CD14-positive monocyte (primary cell): ENCODE data around the gene ORC3. TPM values are rescaled to one million over a fixed set of nuclear protein-coding genes. Genes with fewer than 3 reads are reported as not detected.

Source experiments
- DNase-seq, 3 donors: peaks; one replicate each; pipeline ENCODE4 v3.0.0-alpha.2; 2011 to 2022
- H2AFZ ChIP-seq: 2 replicates; pipeline ENCODE4 v1.6.0; 2012; ENCODE audit warnings: mild to moderate bottlenecking, low read depth, low read length, inconsistent platforms; ENCODE audit not compliant: insufficient read depth, poor library complexity, severe bottlenecking
- H3K27ac ChIP-seq, 2 donors: 1 replicate in 1 of 2; 2 replicates in 1 of 2; pipeline ENCODE4 v1.5.1; 2012 to 2013; ENCODE audit warnings: low read length in 2 of 2, control low read depth in 1 of 2, inconsistent platforms in 1 of 2, low read depth in 1 of 2, mild to moderate bottlenecking in 1 of 2
- H3K27me3 ChIP-seq, 2 donors: one replicate each; pipeline versions ENCODE4 v1.6.0 to v1.6.1; 2011 to 2013; ENCODE audit warnings: low read length in 2 of 2; ENCODE audit not compliant: control insufficient read depth in 2 of 2, insufficient read depth in 2 of 2
- H3K36me3 ChIP-seq, 2 donors: replicated peaks in 1 of 2; 1 replicate in 1 of 2; 2 replicates in 1 of 2; pipeline versions ENCODE4 v1.5.1 to v1.6.1; 2012 to 2013; ENCODE audit warnings: low read length in 2 of 2, control low read depth in 1 of 2, inconsistent platforms in 1 of 2, mild to moderate bottlenecking in 1 of 2; ENCODE audit not compliant: insufficient read depth in 2 of 2, control insufficient read depth in 1 of 2
- H3K4me1 ChIP-seq, 2 donors: 1 replicate in 1 of 2; 2 replicates in 1 of 2; pipeline versions ENCODE4 v1.5.1 to v1.6.1; 2012 to 2013; ENCODE audit warnings: low read length in 2 of 2, control low read depth in 1 of 2, inconsistent platforms in 1 of 2, mild to moderate bottlenecking in 1 of 2, moderate library complexity in 1 of 2; ENCODE audit not compliant: insufficient read depth in 2 of 2, control insufficient read depth in 1 of 2
- H3K4me2 ChIP-seq: replicated peaks from 2 replicates; pipeline ENCODE3; 2012; ENCODE audit warnings: low read length, moderate library complexity, mild to moderate bottlenecking; ENCODE audit not compliant: poor library complexity, severe bottlenecking; ENCODE audit errors: extremely low read depth
- H3K4me3 ChIP-seq, 3 experiments: fragments of 200-600 bp in 1 of 3; sonication (generic) in 1 of 3; replicated peaks in 1 of 3; 1 replicate in 2 of 3; 2 replicates in 1 of 3; pipeline ENCODE4 v1.5.1; 2011 to 2013; ENCODE audit warnings: low read length in 3 of 3, mild to moderate bottlenecking in 3 of 3, control low read depth in 2 of 3, low read depth in 2 of 3, inconsistent platforms in 1 of 3, moderate library complexity in 1 of 3
- H3K79me2 ChIP-seq: 2 replicates; pipeline ENCODE4 v1.6.0; 2012; ENCODE audit warnings: mild to moderate bottlenecking, control low read depth, inconsistent platforms, low read length, moderate library complexity; ENCODE audit not compliant: insufficient read depth
- H3K9ac ChIP-seq: 2 replicates; pipeline ENCODE4 v1.6.0; 2017; ENCODE audit warnings: low read length, mild to moderate bottlenecking; ENCODE audit not compliant: insufficient read depth, poor library complexity, severe bottlenecking
- H3K9me3 ChIP-seq, 2 donors: replicated peaks in 1 of 2; 1 replicate in 1 of 2; 2 replicates in 1 of 2; pipeline versions ENCODE4 v1.5.1 to v1.6.1; 2012 to 2013; ENCODE audit warnings: low read length in 2 of 2, control low read depth in 1 of 2; ENCODE audit not compliant: control insufficient read depth in 1 of 2, insufficient read depth in 1 of 2
- H4K20me1 ChIP-seq: 2 replicates; pipeline ENCODE4 v1.6.0; 2012; ENCODE audit warnings: mild to moderate bottlenecking, low read length, control low read depth, moderate library complexity; ENCODE audit not compliant: insufficient read depth
- H3K27ac Mint-ChIP-seq, 7 donors: one replicate each; pipeline ENCODE4 v1.8.0; 2020; ENCODE audit warnings: mild to moderate bottlenecking in 7 of 7, mixed read lengths in 7 of 7, moderate library complexity in 6 of 7, inconsistent platforms in 2 of 7
- H3K27me3 Mint-ChIP-seq, 3 donors: one replicate each; pipeline ENCODE4 v1.8.0; 2021 to 2022; ENCODE audit warnings: low read depth in 3 of 3, mild to moderate bottlenecking in 3 of 3, mixed read lengths in 3 of 3, moderate library complexity in 3 of 3, inconsistent platforms in 1 of 3
- H3K36me3 Mint-ChIP-seq, 2 donors: one replicate each; pipeline ENCODE4 v1.8.0; 2020; ENCODE audit warnings: mixed read lengths in 2 of 2, inconsistent platforms in 1 of 2, mild to moderate bottlenecking in 1 of 2
- H3K4me1 Mint-ChIP-seq: one replicate; pipeline ENCODE4 v1.8.0; 2020; ENCODE audit warnings: mild to moderate bottlenecking, mixed read lengths
- H3K4me3 Mint-ChIP-seq, 2 donors: one replicate each; pipeline ENCODE4 v1.8.0; 2020; ENCODE audit warnings: mild to moderate bottlenecking in 2 of 2, mixed read lengths in 2 of 2, moderate library complexity in 1 of 2
- H3K9me3 Mint-ChIP-seq, 7 donors: one replicate each; pipeline ENCODE4 v1.8.0; 2020 to 2022; ENCODE audit warnings: mixed read lengths in 7 of 7, mild to moderate bottlenecking in 6 of 7, moderate library complexity in 6 of 7, inconsistent platforms in 2 of 7
- CTCF ChIP-seq: fragments of 200-600 bp; IDR thresholded peaks from one replicate; pipeline ENCODE4 v1.8.0; 2022; ENCODE audit warnings: antibody characterized with exemption, mild to moderate bottlenecking
- WGBS: methylation state at CpG from one replicate; pipeline ENCODE4 v1.1.5; 2013; ENCODE audit warnings: missing lambda C conversion rate; ENCODE audit not compliant: insufficient coverage; 5-methylcytosine and 5-hydroxymethylcytosine counted together
- intact Hi-C, 2 donors: fragments of 100-400 bp; cut with micrococcal nuclease; formaldehyde crosslinking; loops; one replicate each; pipeline versions ENCODE4 v1.15.0 to v1.15.1; 2023
- polyA plus RNA-seq, 3 donors: library from polyadenylated mRNA; depleted of rRNA in 1 of 3; unstranded in 2 of 3; stranded (reverse) in 1 of 3; fragments of 300-500 nt in 2 of 3; fragments of >200 nt in 1 of 3; fragmentation: Illumina TruSeq in 2 of 3; gene quantifications; 1 replicate in 2 of 3; 2 replicates in 1 of 3; pipeline ENCODE4 v1.2.3, GENCODE V29; 2012 to 2021

ORC3 gene
- polyA plus RNA-seq, 3 donors: 9.1 to 20.7 (median 16.2) TPM

GRCh38 chr6:87583822-87584221 lies 6.1 kb upstream of the ORC3 start:
- Histone ChIP-seq H3K27ac (no peak overlapping the region), H3K36me3 (peaks cover 36 to 61% of the 10 kb centered on the region in 2 donors), H3K4me2 (no peak overlapping the region), H3K4me3 (no peak overlapping the region), H3K27me3 (no peaks in the 10 kb centered on the region), H3K9ac (no peak overlapping the region), H4K20me1 (peaks cover 53% of the 10 kb centered on the region), H3K4me1 (peaks cover 8 to 16% of the 10 kb centered on the region in 2 donors), H3K9me3 (no peaks in the 10 kb centered on the region), H2AFZ (no peak overlapping the region), H3K79me2 (peaks cover 93% of the 10 kb centered on the region)
- no peak for TF ChIP-seq CTCF
- WGBS: no CpG with 5 or more reads among the region's 4 CpGs
- Mint-ChIP-seq H3K36me3 (peaks cover 32 to 48% of the 10 kb centered on the region in 2 donors), H3K9me3 (no peaks in the 10 kb centered on the region), H3K27me3 (no peaks in the 10 kb centered on the region), H3K4me3 (no peak overlapping the region), H3K4me1 (peaks cover 19% of the 10 kb centered on the region), H3K27ac (peak overlapping the region in 1 of 7 donors; percentile 12)
- intact Hi-C loops: loop anchor here (10.0 kb wide), 2 partner anchors 91 to 109 kb away; partner anchors contain the start of gene SLC35A1 (in 2 of the 2)
- DNase-seq: no peak

GRCh38 chr6:87586371-87587077 lies 3.4 kb upstream of the ORC3 start:
- H3K4me2 ChIP-seq: no peak overlapping the region
- H3K9me3 Mint-ChIP-seq: no peaks in the 10 kb centered on the region
- no peaks in the 10 kb centered on the region for H3K9me3 ChIP-seq
- H3K4me3 ChIP-seq: no peak overlapping the region
- intact Hi-C loops: loop anchor here (10.0 kb wide), 2 partner anchors 88 to 112 kb away; partner anchors contain the start of gene SLC35A1 (in 2 of the 2)
- no peaks in the 10 kb centered on the region for H3K27me3 ChIP-seq
- TF ChIP-seq CTCF: no peak
- H3K27me3 Mint-ChIP-seq: no peaks in the 10 kb centered on the region
- no peak overlapping the region for H3K4me3 Mint-ChIP-seq
- H3K36me3 Mint-ChIP-seq: peaks cover 17 to 32% of the 10 kb centered on the region in 2 donors
- peaks cover 94% of the 10 kb centered on the region for H3K79me2 ChIP-seq
- H3K27ac ChIP-seq: no peak overlapping the region
- no peak overlapping the region for H3K9ac ChIP-seq
- no peak for DNase-seq
- peaks cover 20 to 34% of the 10 kb centered on the region in 2 donors for H3K36me3 ChIP-seq
- no peak overlapping the region for H2AFZ ChIP-seq
- H4K20me1 ChIP-seq: peaks cover 37% of the 10 kb centered on the region
- H3K27ac Mint-ChIP-seq: peak overlapping the region in 1 of 7 donors; percentile 18
- peaks cover 38% of the 10 kb centered on the region for H3K4me1 Mint-ChIP-seq
- peaks cover 23 to 34% of the 10 kb centered on the region in 2 donors for H3K4me1 ChIP-seq
- 92% methylated on average over 4 of the region's 8 CpGs for WGBS
